Body of pancreas (tissue), 4 donors: Measurements from ENCODE around the gene OR1L8.

Source experiments
- POLR2A ChIP-seq, 3 donors: fragments of 450-650 bp; IDR thresholded peaks; one replicate each; pipeline ENCODE4 v1.6.1; 2016; ENCODE audit warnings: antibody characterized with exemption in 3 of 3, mild to moderate bottlenecking in 2 of 3
- TF ChIP-seq, protein P1 (sequence below), 7 experiments: fragments of 450-650 bp in 4 of 7; fragments of 200-600 bp in 3 of 7; sonication (generic) in 3 of 7; IDR thresholded peaks; one replicate each; pipeline ENCODE4 v1.5.1; 2016 to 2019; ENCODE audit warnings: antibody characterized with exemption in 7 of 7

GRCh38 chr9:122519376-122519775 is 63.8 kb downstream of the OR1L8 start:
- TF ChIP-seq, protein P1, sequence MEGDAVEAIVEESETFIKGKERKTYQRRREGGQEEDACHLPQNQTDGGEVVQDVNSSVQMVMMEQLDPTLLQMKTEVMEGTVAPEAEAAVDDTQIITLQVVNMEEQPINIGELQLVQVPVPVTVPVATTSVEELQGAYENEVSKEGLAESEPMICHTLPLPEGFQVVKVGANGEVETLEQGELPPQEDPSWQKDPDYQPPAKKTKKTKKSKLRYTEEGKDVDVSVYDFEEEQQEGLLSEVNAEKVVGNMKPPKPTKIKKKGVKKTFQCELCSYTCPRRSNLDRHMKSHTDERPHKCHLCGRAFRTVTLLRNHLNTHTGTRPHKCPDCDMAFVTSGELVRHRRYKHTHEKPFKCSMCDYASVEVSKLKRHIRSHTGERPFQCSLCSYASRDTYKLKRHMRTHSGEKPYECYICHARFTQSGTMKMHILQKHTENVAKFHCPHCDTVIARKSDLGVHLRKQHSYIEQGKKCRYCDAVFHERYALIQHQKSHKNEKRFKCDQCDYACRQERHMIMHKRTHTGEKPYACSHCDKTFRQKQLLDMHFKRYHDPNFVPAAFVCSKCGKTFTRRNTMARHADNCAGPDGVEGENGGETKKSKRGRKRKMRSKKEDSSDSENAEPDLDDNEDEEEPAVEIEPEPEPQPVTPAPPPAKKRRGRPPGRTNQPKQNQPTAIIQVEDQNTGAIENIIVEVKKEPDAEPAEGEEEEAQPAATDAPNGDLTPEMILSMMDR (IDR thresholded peaks at IDR 0.05), result no peak
- TF ChIP-seq POLR2A (IDR thresholded peaks at IDR 0.05), result no peak
